Right lobe of liver (tissue), 4 donors: Measurements from ENCODE around the gene CALML3.

Source experiments
- CTCF ChIP-seq, 4 donors: fragments of 200-600 bp in 3 of 4; fragments of 450-650 bp in 1 of 4; IDR thresholded peaks; one replicate each; pipeline versions ENCODE4 v1.5.1 to v1.8.0; 2016 to 2022; ENCODE audit warnings: antibody characterized with exemption in 4 of 4, mild to moderate bottlenecking in 2 of 4
- POLR2A ChIP-seq: fragments of 450-650 bp; IDR thresholded peaks from one replicate; pipeline ENCODE4 v1.6.1; 2017; ENCODE audit warnings: antibody characterized with exemption, mild to moderate bottlenecking
- donor health status: DM: no; HTN: no; CAD: no.
- donor health status: DM: no; HTN: no; CAD: no.
- donor health status: DM: no; HTN: yes; CAD: no.

- TF ChIP-seq POLR2A: no peak
- TF ChIP-seq CTCF (IDR thresholded peaks at IDR 0.05): no peak
These were observed 28.2 kb upstream of the CALML3 start for GRCh38 chr10:5496261-5497250.
